Measurements from ENCODE around the gene GPR176.

Gene GPR176

DNA sequence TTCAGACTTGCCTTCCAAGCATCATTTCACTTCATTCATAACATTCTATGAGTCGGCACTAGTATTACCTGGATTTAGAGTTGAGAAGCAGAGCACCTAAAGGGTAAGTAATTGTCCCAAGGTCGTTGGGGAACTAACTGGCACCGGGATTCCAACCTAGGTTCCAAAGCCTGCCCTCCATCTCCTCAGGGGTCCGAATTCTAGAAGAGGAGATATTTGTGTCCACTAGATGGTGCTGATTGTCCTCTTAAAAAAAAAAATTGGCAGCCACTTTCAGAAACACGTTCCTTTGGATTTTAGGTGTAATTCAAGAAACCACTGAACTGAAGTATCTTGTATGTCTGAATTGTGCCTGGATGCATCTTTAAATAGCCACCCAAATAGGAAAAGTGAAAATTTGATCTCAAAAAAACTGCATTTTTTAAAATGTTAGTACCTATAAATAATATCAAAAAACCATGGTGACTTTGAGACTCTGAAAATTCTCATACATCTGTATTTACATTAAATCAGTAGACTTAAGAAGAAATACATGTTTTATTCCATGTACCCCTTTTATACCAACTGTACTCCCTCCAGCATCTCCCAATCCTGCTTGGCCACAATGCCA is 133.5 kb downstream of the GPR176 start:
- Histone ChIP-seq H3K4me3 (replicated peaks; ENCODE audit: insufficient read depth, low read length) (no peak overlapping the region), H3K27ac (replicated peaks) (no peak overlapping the region), H3K27me3 (ENCODE audit: insufficient read depth, poor library complexity, severe bottlenecking) (no peaks in the 10 kb centered on the region)
- DNase-seq (ENCODE audit: low read depth in 1 of 2, low spot score in 1 of 2), result peak in 1 of 2 experiments; percentile 26
- TF ChIP-seq GABPA (IDR thresholded peaks at IDR 0.05; ENCODE audit: low read depth), result no peak
- TF ChIP-seq, protein P1, sequence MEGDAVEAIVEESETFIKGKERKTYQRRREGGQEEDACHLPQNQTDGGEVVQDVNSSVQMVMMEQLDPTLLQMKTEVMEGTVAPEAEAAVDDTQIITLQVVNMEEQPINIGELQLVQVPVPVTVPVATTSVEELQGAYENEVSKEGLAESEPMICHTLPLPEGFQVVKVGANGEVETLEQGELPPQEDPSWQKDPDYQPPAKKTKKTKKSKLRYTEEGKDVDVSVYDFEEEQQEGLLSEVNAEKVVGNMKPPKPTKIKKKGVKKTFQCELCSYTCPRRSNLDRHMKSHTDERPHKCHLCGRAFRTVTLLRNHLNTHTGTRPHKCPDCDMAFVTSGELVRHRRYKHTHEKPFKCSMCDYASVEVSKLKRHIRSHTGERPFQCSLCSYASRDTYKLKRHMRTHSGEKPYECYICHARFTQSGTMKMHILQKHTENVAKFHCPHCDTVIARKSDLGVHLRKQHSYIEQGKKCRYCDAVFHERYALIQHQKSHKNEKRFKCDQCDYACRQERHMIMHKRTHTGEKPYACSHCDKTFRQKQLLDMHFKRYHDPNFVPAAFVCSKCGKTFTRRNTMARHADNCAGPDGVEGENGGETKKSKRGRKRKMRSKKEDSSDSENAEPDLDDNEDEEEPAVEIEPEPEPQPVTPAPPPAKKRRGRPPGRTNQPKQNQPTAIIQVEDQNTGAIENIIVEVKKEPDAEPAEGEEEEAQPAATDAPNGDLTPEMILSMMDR (IDR thresholded peaks at IDR 0.05; ENCODE audit: insufficient read depth, low read length), result peak; percentile 4

DNA sequence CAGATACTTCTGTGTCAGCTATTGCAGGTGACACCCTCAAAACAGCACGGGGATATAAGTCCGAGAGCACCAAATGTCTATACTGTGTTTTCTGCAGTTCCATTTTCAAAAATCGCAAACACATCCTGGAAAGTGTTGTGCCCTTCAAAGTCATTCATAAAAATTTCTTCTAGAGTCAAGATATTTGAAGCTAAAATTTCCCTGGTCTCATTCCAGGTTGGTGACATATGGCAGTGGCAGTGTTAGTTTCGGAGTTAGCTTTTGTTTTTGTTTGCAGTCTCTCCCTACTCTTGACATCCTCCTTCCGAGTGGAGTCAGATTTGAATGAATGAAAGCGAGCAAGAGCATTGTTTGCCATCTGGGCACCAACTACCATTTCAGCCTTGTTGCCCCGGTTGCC is 134.2 kb downstream of the GPR176 start:
- Histone ChIP-seq H3K27me3 (ENCODE audit: insufficient read depth, poor library complexity, severe bottlenecking) (no peaks in the 10 kb centered on the region), H3K27ac (replicated peaks) (no peak overlapping the region), H3K4me3 (replicated peaks; ENCODE audit: insufficient read depth, low read length) (no peak overlapping the region)
- TF ChIP-seq GABPA (IDR thresholded peaks at IDR 0.05; ENCODE audit: low read depth) (no peak), POLR2AphosphoS5 (IDR thresholded peaks at IDR 0.05; ENCODE audit: low read depth) (no peak), SPI1 (IDR thresholded peaks at IDR 0.05; ENCODE audit: borderline replicate concordance, low read depth) (no peak)
- TF ChIP-seq, protein P2, sequence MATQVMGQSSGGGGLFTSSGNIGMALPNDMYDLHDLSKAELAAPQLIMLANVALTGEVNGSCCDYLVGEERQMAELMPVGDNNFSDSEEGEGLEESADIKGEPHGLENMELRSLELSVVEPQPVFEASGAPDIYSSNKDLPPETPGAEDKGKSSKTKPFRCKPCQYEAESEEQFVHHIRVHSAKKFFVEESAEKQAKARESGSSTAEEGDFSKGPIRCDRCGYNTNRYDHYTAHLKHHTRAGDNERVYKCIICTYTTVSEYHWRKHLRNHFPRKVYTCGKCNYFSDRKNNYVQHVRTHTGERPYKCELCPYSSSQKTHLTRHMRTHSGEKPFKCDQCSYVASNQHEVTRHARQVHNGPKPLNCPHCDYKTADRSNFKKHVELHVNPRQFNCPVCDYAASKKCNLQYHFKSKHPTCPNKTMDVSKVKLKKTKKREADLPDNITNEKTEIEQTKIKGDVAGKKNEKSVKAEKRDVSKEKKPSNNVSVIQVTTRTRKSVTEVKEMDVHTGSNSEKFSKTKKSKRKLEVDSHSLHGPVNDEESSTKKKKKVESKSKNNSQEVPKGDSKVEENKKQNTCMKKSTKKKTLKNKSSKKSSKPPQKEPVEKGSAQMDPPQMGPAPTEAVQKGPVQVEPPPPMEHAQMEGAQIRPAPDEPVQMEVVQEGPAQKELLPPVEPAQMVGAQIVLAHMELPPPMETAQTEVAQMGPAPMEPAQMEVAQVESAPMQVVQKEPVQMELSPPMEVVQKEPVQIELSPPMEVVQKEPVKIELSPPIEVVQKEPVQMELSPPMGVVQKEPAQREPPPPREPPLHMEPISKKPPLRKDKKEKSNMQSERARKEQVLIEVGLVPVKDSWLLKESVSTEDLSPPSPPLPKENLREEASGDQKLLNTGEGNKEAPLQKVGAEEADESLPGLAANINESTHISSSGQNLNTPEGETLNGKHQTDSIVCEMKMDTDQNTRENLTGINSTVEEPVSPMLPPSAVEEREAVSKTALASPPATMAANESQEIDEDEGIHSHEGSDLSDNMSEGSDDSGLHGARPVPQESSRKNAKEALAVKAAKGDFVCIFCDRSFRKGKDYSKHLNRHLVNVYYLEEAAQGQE (IDR thresholded peaks at IDR 0.05; ENCODE audit: insufficient replicate concordance, low read depth), result no peak
- TF ChIP-seq, protein P1 (IDR thresholded peaks at IDR 0.05; ENCODE audit: insufficient read depth, low read length), result no peak
- no peak for DNase-seq (ENCODE audit: low read depth in 1 of 2, low spot score in 1 of 2)

DNA sequence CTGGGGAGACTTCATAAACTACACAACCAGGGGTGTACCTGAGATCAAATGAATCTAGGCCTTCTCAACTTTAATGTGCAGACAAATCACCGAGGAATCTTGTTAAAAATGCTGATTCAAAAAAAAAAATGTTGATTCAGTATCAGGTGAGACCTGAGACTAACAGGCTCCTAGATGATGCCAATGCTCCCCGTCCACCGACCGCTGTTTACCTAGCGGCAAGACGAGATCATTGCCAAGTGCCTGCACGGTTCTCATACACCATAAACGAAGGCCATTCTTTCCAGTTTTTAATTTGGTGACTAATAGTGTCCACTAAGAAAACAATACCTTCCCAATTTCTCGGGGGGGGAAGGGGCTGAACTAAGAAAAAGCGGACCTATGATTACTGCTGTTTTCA is 134.9 kb downstream of the GPR176 start:
- TF ChIP-seq POLR2AphosphoS5 (IDR thresholded peaks at IDR 0.05; ENCODE audit: low read depth), result no peak
- TF ChIP-seq GABPA (IDR thresholded peaks at IDR 0.05; ENCODE audit: low read depth), result no peak
- no peak for TF ChIP-seq SPI1 (IDR thresholded peaks at IDR 0.05; ENCODE audit: borderline replicate concordance, low read depth)
- TF ChIP-seq, protein P2 (IDR thresholded peaks at IDR 0.05; ENCODE audit: insufficient replicate concordance, low read depth), result no peak
- no peak for DNase-seq (ENCODE audit: low read depth in 1 of 2, low spot score in 1 of 2)
- no peak overlapping the region for H3K4me3 ChIP-seq (replicated peaks; ENCODE audit: insufficient read depth, low read length)
- no peak overlapping the region for H3K27ac ChIP-seq (replicated peaks)
- no peaks in the 10 kb centered on the region for H3K27me3 ChIP-seq (ENCODE audit: insufficient read depth, poor library complexity, severe bottlenecking)

DNA sequence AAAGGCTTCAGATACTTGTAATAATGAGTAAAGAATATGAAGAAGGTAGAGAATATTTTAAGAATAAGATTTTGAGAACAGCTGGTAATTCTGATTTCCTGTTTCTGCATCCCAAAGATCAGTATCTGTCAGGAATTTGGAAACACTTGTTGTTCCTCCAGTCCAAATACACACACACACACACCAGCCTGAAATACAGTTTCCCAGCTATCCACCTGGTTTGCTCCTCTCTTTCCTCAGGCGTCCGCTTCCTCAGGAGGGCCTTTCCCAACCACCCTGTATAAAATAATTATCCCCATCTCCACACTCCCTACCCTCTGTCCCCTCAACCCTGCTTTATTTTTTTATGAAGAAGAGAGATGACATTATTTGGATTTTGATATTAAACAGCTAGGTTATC is 135.4 kb downstream of the GPR176 start:
- no peak overlapping the region for H3K4me3 ChIP-seq (replicated peaks; ENCODE audit: insufficient read depth, low read length)
- DNase-seq (ENCODE audit: low read depth in 1 of 2, low spot score in 1 of 2), result no peak
- no peaks in the 10 kb centered on the region for H3K27me3 ChIP-seq (ENCODE audit: insufficient read depth, poor library complexity, severe bottlenecking)
- no peak overlapping the region for H3K27ac ChIP-seq (replicated peaks)
- TF ChIP-seq GABPA (IDR thresholded peaks at IDR 0.05; ENCODE audit: low read depth), result no peak
- TF ChIP-seq SPI1 (IDR thresholded peaks at IDR 0.05; ENCODE audit: borderline replicate concordance, low read depth), result no peak
- no peak for TF ChIP-seq POLR2AphosphoS5 (IDR thresholded peaks at IDR 0.05; ENCODE audit: low read depth)
- TF ChIP-seq, protein P1 (IDR thresholded peaks at IDR 0.05; ENCODE audit: insufficient read depth, low read length), result no peak
- TF ChIP-seq, protein P2 (IDR thresholded peaks at IDR 0.05; ENCODE audit: insufficient replicate concordance, low read depth), result no peak
